A673 (cell line): Measurements from ENCODE around the gene TRA2B. TPM values are rescaled to one million over a fixed set of nuclear protein-coding genes. Genes with fewer than 3 reads are reported as not detected.

Experiments used
- BruUV-seq: library from RNA; stranded (reverse); fragments of 400-500 nt; replicated peaks from 2 replicates; lab custom pipeline; 2021; lab: Mats Ljungman, UMichigan
- CTCF ChIA-PET: fragments of 300-600 bp; sonication (Branson Sonifier 250); formaldehyde crosslinking; loops from one replicate; lab custom pipeline; 2022; ENCODE audit warnings: antibody characterized with exemption; lab: Charles Lee
- POLR2A ChIA-PET: fragments of 300-600 bp; sonication (Branson Sonifier 250); formaldehyde crosslinking; loops from one replicate; lab custom pipeline; 2022; ENCODE audit warnings: antibody characterized with exemption; ENCODE audit not compliant: low non-redundant PET; lab: Charles Lee
- DNase-seq: peaks from one replicate; pipeline ENCODE4 v3.0.0-alpha.2; 2015; ENCODE audit warnings: low spot score
- H3K27ac ChIP-seq: fragments of 200-600 bp; sonication (generic); 2 replicates; pipeline ENCODE4 v1.5.1; 2016; ENCODE audit warnings: mixed run types, low read depth, mild to moderate bottlenecking, mixed read lengths, antibody characterized with exemption, low read length; ENCODE audit not compliant: poor library complexity, severe bottlenecking
- H3K27me3 ChIP-seq: fragments of 200-600 bp; sonication (generic); replicated peaks from 2 replicates; pipeline ENCODE4 v1.6.1; 2017; ENCODE audit warnings: mixed run types, low read depth, mild to moderate bottlenecking, mixed read lengths, antibody characterized with exemption, low read length; ENCODE audit not compliant: insufficient read depth, poor library complexity
- H3K36me3 ChIP-seq: fragments of 200-600 bp; sonication (generic); 2 replicates; pipeline ENCODE4 v1.6.1; 2016; ENCODE audit warnings: mixed run types, mild to moderate bottlenecking, mixed read lengths, antibody characterized with exemption, low read length; ENCODE audit not compliant: insufficient read depth, poor library complexity, severe bottlenecking
- H3K4me1 ChIP-seq: fragments of 200-600 bp; sonication (generic); 2 replicates; pipeline ENCODE4 v1.6.1; 2017; ENCODE audit warnings: mixed run types, mild to moderate bottlenecking, mixed read lengths, antibody characterized with exemption, low read length; ENCODE audit not compliant: insufficient read depth, poor library complexity, severe bottlenecking
- H3K4me3 ChIP-seq: fragments of 200-600 bp; sonication (generic); 2 replicates; pipeline ENCODE4 v1.5.1; 2016; ENCODE audit warnings: low read depth, mixed run types, mild to moderate bottlenecking, mixed read lengths, low read length; ENCODE audit not compliant: poor library complexity, severe bottlenecking
- H3K9me3 ChIP-seq: fragments of 200-600 bp; sonication (generic); 2 replicates; pipeline ENCODE4 v1.6.1; 2016; ENCODE audit warnings: mixed run types, low read depth, mild to moderate bottlenecking, mixed read lengths, antibody characterized with exemption, low read length; ENCODE audit not compliant: poor library complexity, severe bottlenecking
- CTCF ChIP-seq: fragments of 300-800, 200-600 bp; sonication (generic); conservative IDR thresholded peaks from 2 replicates; pipeline ENCODE4 v1.5.1; 2017; ENCODE audit warnings: low read depth, mild to moderate bottlenecking, antibody characterized with exemption, low read length, moderate library complexity, mixed read lengths
- EZH2 ChIP-seq: fragments of 200-600 bp; sonication (generic); IDR thresholded peaks from 2 replicates; pipeline ENCODE4 v1.6.1; 2017; ENCODE audit warnings: borderline replicate concordance, low read depth, mild to moderate bottlenecking, mixed read lengths, antibody characterized with exemption, low read length; ENCODE audit not compliant: poor library complexity, severe bottlenecking
- intact Hi-C: fragments of 100-400 bp; cut with micrococcal nuclease; formaldehyde crosslinking; loops from one replicate; pipeline ENCODE4 v1.10.0; 2022; ENCODE audit not compliant: unreplicated experiment
- total RNA-seq: library from RNA; stranded (reverse); gene quantifications from 2 replicates; pipeline ENCODE4 v1.2.3, GENCODE V29; 2021

Gene TRA2B
- total RNA-seq, 1 experiment from 2014 or later: 339 TPM

GRCh38 chr3:185878920-185879319 lies 58.9 kb downstream of the TRA2B start:
- ChIA-PET CTCF (interaction anchor here (0.7 kb wide), 1 partner anchor 738 kb away, joined by 6 read pairs; no protein-coding TSS in a partner anchor), POLR2A (interaction anchor here (0.6 kb wide), 1 partner anchor 190 kb away, joined by 8 read pairs; no protein-coding TSS in a partner anchor)
- DNase-seq: no peak
- Histone ChIP-seq H3K27me3 (no peaks in the 10 kb centered on the region), H3K4me3 (no peak overlapping the region), H3K9me3 (no peaks in the 10 kb centered on the region), H3K4me1 (no peaks in the 10 kb centered on the region), H3K36me3 (no peaks in the 10 kb centered on the region), H3K27ac (no peak overlapping the region)
- no TSS peak for BruUV-seq
- intact Hi-C loops: no loop called here
- TF ChIP-seq CTCF (no peak), EZH2 (no peak)

- Histone ChIP-seq H3K9me3 (no peaks in the 10 kb centered on the region), H3K4me1 (no peaks in the 10 kb centered on the region), H3K27ac (no peak overlapping the region), H3K36me3 (no peaks in the 10 kb centered on the region), H3K27me3 (no peaks in the 10 kb centered on the region), H3K4me3 (no peak overlapping the region)
- no TSS peak for BruUV-seq
- DNase-seq: no peak
- intact Hi-C loops: no loop called here
- ChIA-PET CTCF (no interaction called here), POLR2A (no interaction called here)
- no peak for TF ChIP-seq CTCF
- no peak for TF ChIP-seq EZH2
Measured at GRCh38 chr3:185874119-185874518, 63.7 kb downstream of the TRA2B start.

GRCh38 chr3:185867650-185868049 lies 70.2 kb downstream of the TRA2B start:
- Histone ChIP-seq H3K4me1 (no peaks in the 10 kb centered on the region), H3K4me3 (no peak overlapping the region), H3K27ac (no peak overlapping the region), H3K36me3 (no peaks in the 10 kb centered on the region), H3K9me3 (no peaks in the 10 kb centered on the region), H3K27me3 (no peaks in the 10 kb centered on the region)
- TF ChIP-seq CTCF (no peak), EZH2 (no peak)
- intact Hi-C loops: no loop called here
- no TSS peak for BruUV-seq
- ChIA-PET POLR2A (interaction anchor here (0.6 kb wide), 1 partner anchor 703 kb away, joined by 3 read pairs; the partner anchor contains the start of gene DNAJB11), CTCF (no interaction called here)
- no peak for DNase-seq
